Vagina (tissue), 2 donors: ENCODE measurements around the gene VASN. TPM values are rescaled to one million over a fixed set of nuclear protein-coding genes. Genes with fewer than 3 reads are reported as not detected.

ENCODE experiments used
- DNase-seq, 2 donors: peaks; one replicate each; pipeline ENCODE4 v3.0.0-alpha.2; 2017; ENCODE audit errors: extremely low spot score in 2 of 2
- H3K27ac ChIP-seq: fragments of 200-600 bp; sonication (generic); one replicate; pipeline ENCODE4 v1.5.1; 2019
- H3K27me3 ChIP-seq: fragments of 200-600 bp; sonication (generic); one replicate; pipeline ENCODE4 v1.5.1; 2019
- H3K36me3 ChIP-seq, 2 donors: fragments of 200-600 bp; sonication (generic); one replicate each; pipeline ENCODE4 v1.5.1; 2017 to 2019
- H3K4me1 ChIP-seq: fragments of 200-600 bp; sonication (generic); one replicate; pipeline ENCODE4 v1.5.1; 2019
- H3K4me3 ChIP-seq, 2 donors: fragments of 200-600 bp; sonication (generic); 1 replicate in 1 of 2; 2 replicates in 1 of 2; pipeline ENCODE4 v1.5.1; 2016 to 2019
- H3K9me3 ChIP-seq: fragments of 200-600 bp; sonication (generic); one replicate; pipeline ENCODE4 v1.5.1; 2019
- CTCF ChIP-seq, 3 experiments: fragments of 450-650 bp in 2 of 3; fragments of 200-600 bp in 1 of 3; sonication (generic) in 1 of 3; IDR thresholded peaks; one replicate each; pipeline ENCODE4 v1.5.1; 2017 to 2019; ENCODE audit warnings: antibody characterized with exemption in 3 of 3, mild to moderate bottlenecking in 2 of 3, moderate library complexity in 2 of 3
- POLR2A ChIP-seq, 2 donors: fragments of 450-650 bp; IDR thresholded peaks; one replicate each; pipeline ENCODE4 v1.6.1; 2017; ENCODE audit warnings: antibody characterized with exemption in 2 of 2, mild to moderate bottlenecking in 2 of 2, moderate library complexity in 2 of 2
- POLR2AphosphoS5 ChIP-seq, 2 donors: sonication (generic); formaldehyde crosslinking; IDR thresholded peaks; one replicate each; pipeline ENCODE4 v1.9.0; 2017; ENCODE audit warnings: antibody characterized with exemption in 2 of 2, mild to moderate bottlenecking in 2 of 2, low read depth in 1 of 2; ENCODE audit not compliant: insufficient read depth in 1 of 2
- intact Hi-C: fragments of 100-400 bp; cut with DNase I; formaldehyde crosslinking; loops from one replicate; pipeline ENCODE4 v1.15.1; 2023
- total RNA-seq: library from RNA; depleted of rRNA; stranded (reverse); fragments of >200 nt; gene quantifications from one replicate; pipeline ENCODE4 v1.2.3, GENCODE V29; 2016

The VASN gene
- total RNA-seq, 1 donor from 2014 or later: 37.6 TPM

DNA sequence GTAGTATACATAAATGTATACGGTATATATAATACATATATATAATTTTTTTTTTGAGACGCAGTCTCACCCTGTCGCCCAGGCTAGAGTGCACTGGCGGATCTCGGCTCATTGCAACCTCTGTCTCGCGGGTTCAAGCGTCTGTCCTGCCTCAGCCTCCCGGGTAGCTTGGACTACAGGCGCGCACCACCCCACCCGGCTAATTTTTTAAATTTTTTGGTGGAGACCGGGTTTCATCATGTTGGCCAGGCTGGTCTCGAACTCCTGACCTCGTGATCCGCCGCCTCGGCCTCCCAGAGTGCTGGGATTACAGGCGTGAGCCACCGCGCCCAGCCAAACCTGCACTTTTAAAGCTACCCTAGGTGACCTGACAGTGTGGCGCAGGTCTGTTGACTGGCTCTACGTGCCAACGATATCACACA, 21.3 kb upstream of the VASN start:
- intact Hi-C loops: no loop called here
- DNase-seq: no peak
- H3K9me3 ChIP-seq: no peaks in the 10 kb centered on the region
- peak overlapping the region; percentile 67 for H3K27ac ChIP-seq
- H3K27me3 ChIP-seq: no peaks in the 10 kb centered on the region
- TF ChIP-seq POLR2AphosphoS5 (IDR thresholded peaks at IDR 0.05; ENCODE audit: insufficient read depth in 1 of 2, low read depth in 1 of 2) (no peak), POLR2A (IDR thresholded peaks at IDR 0.05) (no peak), CTCF (IDR thresholded peaks at IDR 0.05) (no peak)
- peak overlapping the region; percentile 89 to 96 for H3K4me3 ChIP-seq
- no peaks in the 10 kb centered on the region for H3K36me3 ChIP-seq
- peaks cover 32% of the 10 kb centered on the region for H3K4me1 ChIP-seq

DNA sequence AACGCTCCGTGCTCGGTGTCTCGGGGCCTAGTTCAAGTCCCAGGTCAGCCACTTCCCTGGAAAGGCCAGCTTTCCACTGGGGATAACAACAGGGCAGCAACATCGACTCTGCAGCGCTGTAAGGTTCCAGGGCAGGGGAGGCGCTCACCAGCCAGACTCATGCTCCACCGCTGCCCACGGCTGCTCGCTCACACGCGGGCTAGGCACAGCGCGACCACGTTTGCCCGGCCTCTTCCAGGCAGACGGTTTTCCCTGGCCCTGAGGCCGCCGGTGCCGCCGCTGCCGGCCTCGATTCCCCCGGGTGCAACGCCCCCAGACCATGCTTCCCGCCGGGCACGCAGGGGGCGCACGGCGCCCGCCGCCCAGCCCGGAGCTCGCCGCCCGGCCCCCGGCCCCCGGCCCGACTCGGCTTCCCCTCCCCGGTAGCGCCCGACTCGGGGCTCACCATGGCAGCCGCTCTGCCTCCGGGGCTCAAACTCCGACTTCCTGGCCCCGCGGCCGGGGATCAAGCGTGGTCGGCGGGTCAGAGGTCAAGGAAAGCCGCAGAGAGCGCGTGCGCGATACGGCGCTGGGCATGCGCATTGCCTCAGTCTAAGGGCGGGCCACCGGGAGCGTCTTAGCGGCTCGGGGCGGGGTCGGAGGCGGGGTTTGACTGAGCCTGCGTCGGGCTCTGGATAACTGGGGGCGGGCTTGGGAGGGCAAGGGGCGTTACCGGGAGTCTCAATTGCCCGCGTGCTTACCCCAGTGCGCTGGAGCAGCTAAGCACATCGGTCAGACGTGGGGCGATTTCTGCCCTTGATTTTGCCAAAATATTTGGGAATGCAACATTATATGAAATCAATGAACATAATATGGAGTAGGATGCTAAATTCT, 20.6 kb upstream of the VASN start, which contains the start of gene PAM16:
TSS of gene PAM16 (minus strand) at position 535 of the 873 bp plus-strand sequence. CDS start at position 448, 87 bp downstream.
- intact Hi-C loops: no loop called here
- H3K36me3 ChIP-seq: no peaks in the 10 kb centered on the region

DNA sequence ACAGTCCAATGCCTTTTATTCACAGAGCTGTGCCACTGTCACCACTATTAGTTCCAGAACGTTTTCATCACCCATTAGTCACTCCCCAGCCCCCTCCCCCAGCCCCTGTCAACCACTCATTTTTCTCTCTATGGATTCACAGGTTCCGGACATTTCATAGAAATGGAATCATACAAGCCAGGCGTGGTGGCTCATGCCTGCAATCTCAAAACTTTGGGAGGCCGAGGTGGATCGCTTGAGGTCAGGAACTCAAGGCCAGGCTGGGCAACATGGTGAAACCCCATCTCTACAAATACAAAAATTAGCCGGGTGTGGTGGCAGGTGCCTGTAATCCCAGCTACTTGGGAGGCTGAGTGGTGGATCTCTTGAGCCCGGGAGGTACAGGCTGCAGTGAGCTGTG, 19.8 kb upstream of the VASN start:
- intact Hi-C loops: no loop called here
- TF ChIP-seq CTCF (IDR thresholded peaks at IDR 0.05) (no peak), POLR2A (IDR thresholded peaks at IDR 0.05) (no peak), POLR2AphosphoS5 (IDR thresholded peaks at IDR 0.05; ENCODE audit: insufficient read depth in 1 of 2, low read depth in 1 of 2) (no peak)
- H3K9me3 ChIP-seq: no peaks in the 10 kb centered on the region
- H3K27ac ChIP-seq: no peak overlapping the region
- no peak overlapping the region for H3K4me3 ChIP-seq
- no peaks in the 10 kb centered on the region for H3K36me3 ChIP-seq
- DNase-seq: no peak
- H3K27me3 ChIP-seq: no peaks in the 10 kb centered on the region
- H3K4me1 ChIP-seq: peaks cover 32% of the 10 kb centered on the region

More for the DNA sequence above, 20.6 kb upstream of the VASN start, which contains the start of gene PAM16:
- DNase-seq: no peak
- Histone ChIP-seq H3K4me1 (peaks cover 32% of the 10 kb centered on the region), H3K27ac (peak within 1 kb of the TSS; percentile 67), H3K9me3 (no peaks in the 10 kb centered on the region), H3K4me3 (peak within 1 kb of the TSS; percentile 89 to 96), H3K27me3 (no peaks in the 10 kb centered on the region)
- peak in 1 of 2 donors; percentile 30 for TF ChIP-seq POLR2A (IDR thresholded peaks at IDR 0.05)
- TF ChIP-seq POLR2AphosphoS5 (IDR thresholded peaks at IDR 0.05; ENCODE audit: insufficient read depth in 1 of 2, low read depth in 1 of 2): peak; percentile 59 to 82
- peak in 2 of 3 experiments; percentile 13 to 36 for TF ChIP-seq CTCF (IDR thresholded peaks at IDR 0.05)

DNA sequence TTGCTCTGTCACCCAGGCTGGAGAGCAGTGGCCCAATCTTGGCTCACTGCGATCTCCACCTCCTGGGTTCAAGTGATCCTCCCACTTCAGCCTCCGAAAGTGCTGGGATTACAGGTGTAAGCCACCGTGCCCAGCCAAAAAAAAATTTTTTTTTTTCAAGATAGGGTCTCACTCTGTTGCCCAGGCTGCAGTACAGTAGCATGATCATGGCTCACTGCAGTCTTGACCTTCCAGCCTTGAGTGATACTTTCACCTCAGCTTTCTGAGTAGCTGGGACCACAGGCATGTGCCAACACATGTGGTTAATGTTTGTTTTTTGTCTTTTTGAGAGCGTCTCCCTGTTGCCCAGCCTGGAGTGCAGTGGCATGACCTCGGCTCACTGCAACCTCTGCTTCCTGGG, 18.8 kb upstream of the VASN start:
- intact Hi-C loops: no loop called here
- Histone ChIP-seq H3K27ac (no peak overlapping the region), H3K36me3 (no peaks in the 10 kb centered on the region), H3K27me3 (no peaks in the 10 kb centered on the region), H3K4me3 (no peak overlapping the region), H3K9me3 (no peaks in the 10 kb centered on the region), H3K4me1 (peaks cover 30% of the 10 kb centered on the region)
- TF ChIP-seq CTCF (IDR thresholded peaks at IDR 0.05) (no peak), POLR2A (IDR thresholded peaks at IDR 0.05) (no peak), POLR2AphosphoS5 (IDR thresholded peaks at IDR 0.05; ENCODE audit: insufficient read depth in 1 of 2, low read depth in 1 of 2) (no peak)
- DNase-seq: no peak

- Histone ChIP-seq H3K4me1 (peaks cover 22% of the 10 kb centered on the region), H3K27ac (no peak overlapping the region), H3K9me3 (no peaks in the 10 kb centered on the region), H3K4me3 (no peak overlapping the region), H3K27me3 (no peaks in the 10 kb centered on the region), H3K36me3 (no peaks in the 10 kb centered on the region)
- DNase-seq: no peak
- intact Hi-C loops: no loop called here
- TF ChIP-seq POLR2AphosphoS5 (IDR thresholded peaks at IDR 0.05; ENCODE audit: insufficient read depth in 1 of 2, low read depth in 1 of 2): no peak
- TF ChIP-seq POLR2A (IDR thresholded peaks at IDR 0.05): no peak
- no peak for TF ChIP-seq CTCF (IDR thresholded peaks at IDR 0.05)
Measured at GRCh38 chr16:4353675-4354074, 18.0 kb upstream of the VASN start.
